H1 (cell line): ENCODE measurements around the gene SEPTIN5. TPM values are rescaled to one million over a fixed set of nuclear protein-coding genes. Genes with fewer than 3 reads are reported as not detected.

Experiments
- CTCF ChIA-PET: fragments of 300-600 bp; sonication (Branson Sonifier 250); formaldehyde crosslinking; loops from one replicate; lab custom pipeline; 2021; ENCODE audit not compliant: partially characterized antibody; lab: Charles Lee
- POLR2A ChIA-PET: fragments of 300-600 bp; sonication (Branson Sonifier 250); formaldehyde crosslinking; loops from one replicate; lab custom pipeline; 2021; ENCODE audit warnings: inconsistent platforms; ENCODE audit not compliant: partially characterized antibody; lab: Charles Lee
- DNase-seq, 2 experiments: peaks; one replicate each; pipeline versions ENCODE4 v3.0.0 to v3.0.0-alpha.2; 2010 to 2022; ENCODE audit warnings: low spot score in 2 of 2, low read depth in 1 of 2, mixed read lengths in 1 of 2
- FAIRE-seq: peaks from 2 replicates; lab custom pipeline; 2011; peaks lifted over from hg19 to GRCh38; lab: Jason Lieb, UNC
- H2AFZ ChIP-seq: 2 replicates; pipeline ENCODE4 v1.8.1; 2012; ENCODE audit warnings: low read length, inconsistent platforms
- H2AK5ac ChIP-seq: 2 replicates; pipeline ENCODE4 v1.6.1; 2013; ENCODE audit warnings: low read depth, low read length
- H2BK120ac ChIP-seq: replicated peaks from 2 replicates; pipeline ENCODE3; 2013; ENCODE audit warnings: low read depth, low read length, inconsistent platforms
- H2BK12ac ChIP-seq: 2 replicates; pipeline ENCODE4 v1.6.1; 2013; ENCODE audit warnings: low read depth, low read length
- H2BK15ac ChIP-seq: 2 replicates; pipeline ENCODE4 v1.6.1; 2013; ENCODE audit warnings: low read length
- H2BK20ac ChIP-seq: 2 replicates; pipeline ENCODE4 v1.6.1; 2013; ENCODE audit warnings: low read length
- H2BK5ac ChIP-seq: 2 replicates; pipeline ENCODE4 v1.6.1; 2013; ENCODE audit warnings: low read depth, low read length
- H3K14ac ChIP-seq: 2 replicates; pipeline ENCODE4 v1.6.1; 2013; ENCODE audit warnings: inconsistent platforms; ENCODE audit not compliant: insufficient read length
- H3K18ac ChIP-seq: 2 replicates; pipeline ENCODE4 v1.6.1; 2013; ENCODE audit warnings: low read length; ENCODE audit errors: extremely low read depth
- H3K23ac ChIP-seq: 2 replicates; pipeline ENCODE4 v1.6.1; 2013; ENCODE audit warnings: inconsistent platforms; ENCODE audit not compliant: insufficient read length
- H3K23me2 ChIP-seq: 2 replicates; pipeline ENCODE4 v1.6.1; 2013; ENCODE audit warnings: low read depth, low read length
- H3K27ac ChIP-seq: 2 replicates; pipeline ENCODE4 v1.6.1; 2011; ENCODE audit warnings: low read depth, low read length, inconsistent platforms
- H3K27me3 ChIP-seq, 4 experiments: replicated peaks in 1 of 4; 1 replicate in 1 of 4; 2 replicates in 3 of 4; pipeline versions ENCODE4 v1.6.1 to v1.8.1; 2011 to 2013; ENCODE audit warnings: low read length in 3 of 4, mild to moderate bottlenecking in 3 of 4, inconsistent platforms in 2 of 4, mixed read lengths in 2 of 4, moderate library complexity in 1 of 4; ENCODE audit not compliant: control insufficient read depth in 3 of 4, insufficient read depth in 3 of 4; ENCODE audit errors: extremely low read depth in 1 of 4
- H3K36me3 ChIP-seq, 4 experiments: 2 replicates each; pipeline versions ENCODE4 v1.6.1 to v1.8.1; 2011 to 2013; ENCODE audit warnings: mild to moderate bottlenecking in 4 of 4, low read length in 3 of 4, moderate library complexity in 2 of 4, control low read depth in 1 of 4, inconsistent platforms in 1 of 4; ENCODE audit not compliant: insufficient read depth in 4 of 4, control insufficient read depth in 2 of 4
- H3K4ac ChIP-seq: replicated peaks from 2 replicates; pipeline ENCODE3; 2013; ENCODE audit warnings: low read length, low read depth, mixed read lengths, inconsistent platforms; ENCODE audit not compliant: insufficient read length
- H3K4me1 ChIP-seq, 4 experiments: replicated peaks in 1 of 4; 1 replicate in 1 of 4; 2 replicates in 3 of 4; pipeline versions ENCODE4 v1.6.1 to v1.8.1; 2011 to 2013; ENCODE audit warnings: low read length in 3 of 4, inconsistent platforms in 2 of 4, mixed read lengths in 1 of 4; ENCODE audit not compliant: insufficient read depth in 4 of 4, control insufficient read depth in 3 of 4
- H3K4me2 ChIP-seq, 2 experiments: 2 replicates each; pipeline versions ENCODE4 v1.6.1 to v1.8.1; 2011 to 2013; ENCODE audit warnings: low read depth in 2 of 2, low read length in 2 of 2, control low read depth in 1 of 2, inconsistent platforms in 1 of 2, mild to moderate bottlenecking in 1 of 2; ENCODE audit not compliant: insufficient read depth in 1 of 2
- H3K4me3 ChIP-seq, 4 experiments: fragments of 200-600, 300-600 bp in 1 of 4; sonication (generic), shearing (Covaris generic), sonication (Bioruptor Twin) in 1 of 4; 2 replicates each; pipeline versions ENCODE4 v1.5.1 to v1.8.1; 2011 to 2016; ENCODE audit warnings: low read length in 4 of 4, low read depth in 3 of 4, control low read depth in 2 of 4, inconsistent platforms in 2 of 4, mild to moderate bottlenecking in 2 of 4, mixed read lengths in 1 of 4, moderate library complexity in 1 of 4; ENCODE audit not compliant: insufficient read depth in 2 of 4; ENCODE audit errors: extremely low read depth in 1 of 4
- H3K56ac ChIP-seq: replicated peaks from 2 replicates; pipeline ENCODE3; 2013; ENCODE audit warnings: low read depth, mild to moderate bottlenecking, mixed read lengths, low read length, inconsistent platforms; ENCODE audit not compliant: insufficient read length
- H3K79me1 ChIP-seq: 2 replicates; pipeline ENCODE4 v1.6.1; 2013; ENCODE audit warnings: low read depth, low read length, control low read depth
- H3K79me2 ChIP-seq, 2 experiments: 2 replicates each; pipeline versions ENCODE4 v1.6.1 to v1.8.1; 2012 to 2013; ENCODE audit warnings: low read length in 2 of 2, mild to moderate bottlenecking in 2 of 2, inconsistent platforms in 1 of 2; ENCODE audit not compliant: insufficient read depth in 2 of 2, control insufficient read depth in 1 of 2
- H3K9ac ChIP-seq, 4 experiments: replicated peaks in 1 of 4; 1 replicate in 1 of 4; 2 replicates in 3 of 4; pipeline versions ENCODE4 v1.6.1 to v1.8.1; 2011 to 2013; ENCODE audit warnings: low read depth in 3 of 4, low read length in 3 of 4, control low read depth in 2 of 4, mild to moderate bottlenecking in 2 of 4, moderate library complexity in 2 of 4, inconsistent platforms in 1 of 4; ENCODE audit errors: extremely low read depth in 1 of 4
- H3K9me3 ChIP-seq, 2 experiments: 2 replicates each; pipeline versions ENCODE4 v1.6.1 to v1.8.1; 2012 to 2013; ENCODE audit warnings: mild to moderate bottlenecking in 2 of 2, moderate library complexity in 2 of 2, control low read depth in 1 of 2, inconsistent platforms in 1 of 2, low read depth in 1 of 2, low read length in 1 of 2, mixed read lengths in 1 of 2; ENCODE audit not compliant: insufficient read depth in 2 of 2
- H4K20me1 ChIP-seq, 2 experiments: replicated peaks in 1 of 2; 2 replicates each; pipeline versions ENCODE3 to v1.8.1; 2011 to 2013; ENCODE audit warnings: inconsistent platforms in 2 of 2, low read length in 2 of 2, mild to moderate bottlenecking in 1 of 2; ENCODE audit not compliant: insufficient read depth in 2 of 2, control insufficient read depth in 1 of 2
- H4K5ac ChIP-seq: 2 replicates; pipeline ENCODE4 v1.6.1; 2013; ENCODE audit warnings: low read length, low read depth, mixed read lengths, inconsistent platforms; ENCODE audit not compliant: insufficient read length
- H4K8ac ChIP-seq: 2 replicates; pipeline ENCODE4 v1.8.0; 2013; ENCODE audit warnings: mild to moderate bottlenecking, moderate library complexity, low read length, inconsistent platforms; ENCODE audit not compliant: insufficient read depth; ENCODE audit errors: extremely low read depth
- H4K91ac ChIP-seq: replicated peaks from 2 replicates; pipeline ENCODE3; 2013; ENCODE audit warnings: low read length, mixed read lengths, inconsistent platforms; ENCODE audit not compliant: insufficient read length
- GABPA ChIP-seq: IDR thresholded peaks from 2 replicates; pipeline ENCODE4 v1.6.1; 2011; ENCODE audit warnings: mild to moderate bottlenecking, low read length, moderate library complexity, borderline replicate concordance; ENCODE audit not compliant: insufficient read depth
- SP2 ChIP-seq: IDR thresholded peaks from 2 replicates; pipeline ENCODE4 v1.6.1; 2012; ENCODE audit warnings: mild to moderate bottlenecking, low read length, inconsistent platforms
- WGBS, 2 experiments: shearing (Covaris generic) in 1 of 2; methylation state at CpG; one replicate each; pipeline versions ENCODE4 v1.1.6 to v1.1.7; 2013 to 2015; ENCODE audit warnings: low lambda C conversion rate in 2 of 2, mixed read lengths in 2 of 2, inconsistent platforms in 1 of 2, low coverage in 1 of 2, missing lambda C conversion rate in 1 of 2; ENCODE audit not compliant: insufficient replicate concordance in 2 of 2, insufficient coverage in 1 of 2, insufficient read length in 1 of 2; ENCODE audit errors: extremely low coverage in 1 of 2, missing lambda C conversion rate in 1 of 2; 5-methylcytosine and 5-hydroxymethylcytosine counted together
- polyA plus RNA-seq, 7 experiments: library from polyadenylated mRNA; depleted of rRNA in 3 of 7; stranded (reverse) in 5 of 7; unstranded in 2 of 7; fragments of >200 nt in 5 of 7; fragments of 200-250 nt in 2 of 7; gene quantifications; 1 replicate in 5 of 7; 2 replicates in 1 of 7; 4 replicates in 1 of 7; pipeline versions ENCODE4 v1.2.1 to v1.2.3, GENCODE V29; 2011 to 2013; ENCODE audit warnings: missing spikeins in 2 of 7, mixed read lengths in 2 of 7
- total RNA-seq: library from RNA; stranded (reverse); fragmentation: NEBNext Ultra II Directional; extraction: Animal tissue kit (Norgen Biotek cat#: 25700); gene quantifications from 2 replicates; pipeline ENCODE4 v1.2.1, GENCODE V29; 2021

SEPTIN5 gene
- total and polyA plus RNA-seq, 2 of the 8 experiments (the other 6 are each of a cell fraction or from before 2014, with no cell fraction given) = 6.0 to 8.6 TPM

DNA sequence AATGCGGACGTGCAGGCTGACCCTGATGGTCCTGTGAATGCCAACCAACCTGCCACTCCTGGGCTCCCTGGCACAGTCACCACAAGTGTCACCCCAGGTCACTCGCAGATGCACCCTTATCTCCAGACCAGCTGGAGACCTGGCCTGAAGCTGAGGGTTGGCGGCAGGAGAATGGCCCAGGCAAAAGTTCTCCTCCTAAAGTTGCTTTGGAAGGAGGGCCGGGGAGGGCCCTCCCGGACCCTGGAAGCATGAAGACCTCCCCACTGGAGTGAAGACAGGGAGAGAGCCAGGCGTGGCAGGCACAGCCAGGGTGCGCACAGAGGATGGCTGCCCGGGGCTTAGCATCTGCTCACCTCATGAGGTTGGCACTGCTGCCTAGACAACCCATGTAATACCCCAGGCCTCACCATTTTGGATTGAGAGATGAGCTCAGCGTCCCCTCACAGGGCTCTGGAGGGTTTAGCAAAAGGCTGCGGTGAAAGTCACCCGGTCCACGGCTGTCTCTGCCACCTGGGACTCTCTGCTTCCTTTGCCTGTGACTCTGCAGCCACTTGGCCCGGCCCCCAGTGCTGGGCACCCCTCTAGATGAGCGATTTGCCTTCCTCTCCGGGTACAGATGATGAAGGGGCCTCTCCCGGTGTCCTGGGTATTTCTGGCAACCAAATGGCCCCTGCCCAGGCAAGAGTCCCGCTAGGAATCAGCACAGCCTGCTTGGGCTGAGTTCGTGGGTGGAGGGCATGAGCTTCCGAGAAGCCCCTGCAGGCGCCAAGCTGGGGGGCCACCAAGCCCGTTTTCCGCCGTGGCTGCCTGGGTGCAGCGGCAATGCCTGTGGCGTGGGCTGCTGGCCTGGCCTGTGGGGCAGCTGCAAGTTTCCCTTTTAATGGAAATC lies 48.3 kb upstream of the SEPTIN5 start:
- Histone ChIP-seq H3K9ac (no peak overlapping the region), H2BK20ac (no peak overlapping the region), H2AFZ (no peak overlapping the region), H3K14ac (no peak overlapping the region), H3K27me3 (peaks cover 0 to 5% (median 0%) of the 10 kb centered on the region in 4 experiments; a peak in 2 of 7 replicates), H3K18ac (no peak overlapping the region; the same call in 1 of the 2 replicates), H2BK5ac (no peak overlapping the region; the same call in 1 of the 2 replicates), H4K5ac (no peak overlapping the region), H4K91ac (no peak overlapping the region), H3K4me1 (peaks cover 0 to 9% (median 3%) of the 10 kb centered on the region in 4 experiments; a peak in 5 of 7 replicates), H3K4me2 (no peak overlapping the region), H3K56ac (no peak overlapping the region), H3K23ac (no peak overlapping the region), H3K79me1 (no peaks in the 10 kb centered on the region), H4K8ac (peak overlapping the region; percentile 59; the same call in 1 of the 2 replicates), H3K36me3 (no peaks in the 10 kb centered on the region), H3K27ac (no peak overlapping the region), H3K79me2 (no peaks in the 10 kb centered on the region), H3K4ac (no peak overlapping the region), H2BK15ac (no peak overlapping the region), H4K20me1 (no peaks in the 10 kb centered on the region), H2AK5ac (no peak overlapping the region), H2BK120ac (no peak overlapping the region), H3K23me2 (no peaks in the 10 kb centered on the region), H2BK12ac (no peak overlapping the region), H3K9me3 (no peaks in the 10 kb centered on the region), H3K4me3 (no peak overlapping the region)
- 91% methylated on average over 25 of the region's 26 CpGs; no CpG with 5 or more reads in 1 of the 2 experiments for WGBS, 2 experiments
- FAIRE-seq (no peak), DNase-seq (no peak)
- TF ChIP-seq GABPA (no peak), SP2 (no peak)
- ChIA-PET POLR2A (interaction anchor here (1.3 kb wide), 1 partner anchor 12 kb away, joined by 3 read pairs; no protein-coding TSS in a partner anchor), CTCF (interaction anchor here (0.5 to 3.1 kb wide), 7 partner anchors 13 to 244 kb away, joined by 3 to 16 read pairs (median 5); no protein-coding TSS in a partner anchor)
